ENCODE data around the gene NKX1-2. TPM values are rescaled to one million over a fixed set of nuclear protein-coding genes. Genes with fewer than 3 reads are reported as not detected.

Gene NKX1-2
- polyA plus RNA-seq, 1 of the 3 experiments (the other 2 are of a cell fraction) = not detected

GRCh38 chr10:124459395-124459794 lies 9.6 kb upstream of the NKX1-2 start:
- no peak for TF ChIP-seq SIN3A (IDR thresholded peaks at IDR 0.05; ENCODE audit: borderline replicate concordance, low read depth, low read length)
- no peak for TF ChIP-seq TAF1 (IDR thresholded peaks at IDR 0.05; ENCODE audit: borderline replicate concordance, low read depth, low read length)
- no peak for TF ChIP-seq REST (IDR thresholded peaks at IDR 0.05; ENCODE audit: low read depth, low read length)
- no peak for TF ChIP-seq EZH2phosphoT487 (IDR thresholded peaks at IDR 0.05; ENCODE audit: borderline replicate concordance, low read depth)
- TF ChIP-seq SMC3 (IDR thresholded peaks at IDR 0.05; ENCODE audit: low read depth, low read length) = no peak
- TF ChIP-seq TCF12 (IDR thresholded peaks at IDR 0.05) = no peak
- TF ChIP-seq ZBTB33 (IDR thresholded peaks at IDR 0.05; ENCODE audit: borderline replicate concordance, low read depth) = no peak
- no peak for TF ChIP-seq CTCF (IDR thresholded peaks at IDR 0.05)
- TF ChIP-seq CHD2 (IDR thresholded peaks at IDR 0.05; ENCODE audit: low read length, partially characterized antibody) = no peak
- TF ChIP-seq USF2 (IDR thresholded peaks at IDR 0.05; ENCODE audit: borderline replicate concordance, low read depth, low read length) = no peak
- TF ChIP-seq FOXJ3 (CRISPR knock-in tag; IDR thresholded peaks at IDR 0.05) = no peak
- TF ChIP-seq FOSL2 (IDR thresholded peaks at IDR 0.05; ENCODE audit: borderline replicate concordance, low read depth) = no peak
- no peak for TF ChIP-seq FOXM1 (IDR thresholded peaks at IDR 0.05; ENCODE audit: low read depth)
- TF ChIP-seq EP300 (IDR thresholded peaks at IDR 0.05; ENCODE audit: borderline replicate concordance in 1 of 2, low read depth in 1 of 2, low read length in 1 of 2) = no peak
- TF ChIP-seq RXRA (IDR thresholded peaks at IDR 0.05; ENCODE audit: borderline replicate concordance, low read depth) = no peak
- no peak for TF ChIP-seq GATA2 (CRISPR knock-in tag; IDR thresholded peaks at IDR 0.05)
- no peak for TF ChIP-seq RFX5 (IDR thresholded peaks at IDR 0.05; ENCODE audit: low read length)
- no peak for TF ChIP-seq MXI1 (IDR thresholded peaks at IDR 0.05; ENCODE audit: low read depth, low read length)
- no peaks in the 10 kb centered on the region for H4K20me1 ChIP-seq (ENCODE audit: insufficient read depth)
- no peaks in the 10 kb centered on the region for H3F3A ChIP-seq (replicated peaks; ENCODE audit: insufficient read depth)
- no peak overlapping the region for H3K9ac ChIP-seq
- no peaks in the 10 kb centered on the region for H3K9me3 ChIP-seq
- no peak overlapping the region for H2AFZ ChIP-seq (ENCODE audit: low read depth)
- H3K27me3 ChIP-seq (ENCODE audit: insufficient read depth) = peaks cover 10% of the 10 kb centered on the region; the same call in 1 of the 2 replicates
- no peaks in the 10 kb centered on the region; a peak in 1 of 4 replicates for H3K4me1 ChIP-seq (ENCODE audit: control insufficient read depth in 1 of 2, insufficient read depth in 2 of 2, low read depth in 1 of 2, low read length in 1 of 2)
- H3K4me3 ChIP-seq (ENCODE audit: low read depth in 2 of 2, low read length in 1 of 2) = no peak overlapping the region
- POLR2A ChIA-PET = no interaction called here
- peaks cover 4% of the 10 kb centered on the region; the same call in 1 of the 2 replicates for H3K79me2 ChIP-seq (ENCODE audit: insufficient read depth)
- 73% methylated on average over 1 of the region's 1 CpG for WGBS (ENCODE audit: low lambda C conversion rate)
- no peak for DNase-seq
- CTCF ChIA-PET = no interaction called here
- no peaks in the 10 kb centered on the region for H3K36me3 ChIP-seq (replicated peaks in 1 of 2; ENCODE audit: control insufficient read depth in 1 of 2, insufficient read depth in 2 of 2, low read length in 1 of 2)
- no peaks in the 10 kb centered on the region for H3K9me2 ChIP-seq
- no peak overlapping the region for H3K4me2 ChIP-seq
- no peak overlapping the region for H3K27ac ChIP-seq (ENCODE audit: low read depth in 2 of 2, low read length in 1 of 2)

Data from SK-N-SH (cell line).